ENCODE data around the gene AKR1C4. TPM values are rescaled to one million over a fixed set of nuclear protein-coding genes. Genes with fewer than 3 reads are reported as not detected.
"Not testable (repeated sequence)": the region's sequence is repeated elsewhere in the genome, so short reads cannot be mapped to it uniquely, and the experiment has no call there.

The AKR1C4 gene
- total RNA-seq, 1 donor = not detected

GRCh38 chr10:5252177-5253037 is 55.8 kb downstream of the AKR1C4 start:
- no peak for TF ChIP-seq CTCF (IDR thresholded peaks at IDR 0.05; ENCODE audit: insufficient read depth, low read depth, low read length)
- H3K4me3 ChIP-seq (ENCODE audit: low read depth, low read length) = no peak overlapping the region
- peak; percentile 15 for DNase-seq (ENCODE audit: low read depth)

DNA sequence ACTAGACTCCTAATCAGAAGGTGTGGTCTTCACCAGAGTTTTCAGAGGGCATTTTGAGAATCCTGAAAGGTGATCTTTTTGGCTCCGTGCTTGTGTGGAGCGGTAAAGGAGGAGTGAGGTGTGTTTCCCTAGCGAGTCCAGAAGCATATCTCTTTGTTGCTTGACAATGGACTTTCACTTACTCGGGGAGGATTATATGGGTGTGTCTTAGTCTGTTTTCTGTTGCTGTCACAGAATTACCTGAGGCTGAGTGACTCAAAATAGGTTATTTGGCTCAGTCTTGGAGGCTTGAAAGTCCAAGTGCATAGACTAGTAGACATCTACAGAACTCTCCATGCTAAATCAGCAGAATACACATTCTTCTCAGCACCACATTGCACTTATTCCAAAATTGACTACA is 57.9 kb downstream of the AKR1C4 start:
- no peak overlapping the region for H3K4me3 ChIP-seq (ENCODE audit: low read depth, low read length)
- no peak for TF ChIP-seq CTCF (IDR thresholded peaks at IDR 0.05; ENCODE audit: insufficient read depth, low read depth, low read length)
- DNase-seq (ENCODE audit: low read depth) = no peak

GRCh38 chr10:5257768-5258167 is 61.1 kb downstream of the AKR1C4 start:
- not testable (repeated sequence) for H3K4me3 ChIP-seq (ENCODE audit: low read depth, low read length); DNase-seq (ENCODE audit: low read depth)

DNA sequence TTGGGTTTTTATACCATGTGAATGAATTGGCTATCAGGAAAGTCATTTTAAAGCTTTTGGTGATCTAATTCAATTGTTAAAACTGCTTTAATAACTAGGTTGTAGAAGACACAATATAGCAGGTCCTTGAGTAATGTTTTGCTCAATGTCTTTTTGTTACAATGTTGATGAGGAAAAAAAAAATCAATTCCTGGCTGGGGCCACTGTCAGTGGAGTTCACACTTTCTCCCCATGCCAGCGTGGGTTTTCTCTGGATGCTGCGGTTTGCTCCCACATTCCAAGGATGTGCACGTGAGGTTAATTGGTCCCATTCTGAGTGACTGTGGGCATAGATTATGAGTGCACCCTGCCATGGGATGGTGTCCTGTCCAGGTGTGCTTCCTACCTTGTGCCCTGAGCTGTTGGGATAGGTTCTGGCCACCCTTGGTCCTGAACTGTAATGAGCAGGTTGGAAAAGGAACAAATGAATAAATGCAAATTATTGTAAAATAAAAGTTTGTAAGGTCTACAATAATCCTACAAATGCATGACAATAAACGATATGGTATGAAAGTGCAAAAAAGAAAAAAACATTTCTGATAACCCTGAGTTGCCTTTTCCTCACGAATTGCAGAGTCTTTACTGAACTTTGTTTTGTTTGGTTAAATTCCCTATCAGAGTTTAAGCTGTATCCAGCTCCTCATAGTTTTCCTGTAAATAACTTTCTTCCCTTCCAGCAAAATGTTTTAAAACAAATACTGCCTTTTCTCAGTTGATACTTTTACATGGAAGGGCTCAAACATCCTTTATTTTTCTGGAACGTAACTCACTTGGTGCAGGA is 62.7 kb downstream of the AKR1C4 start:
- H3K4me3 ChIP-seq (ENCODE audit: low read depth, low read length) = no peak overlapping the region
- DNase-seq (ENCODE audit: low read depth) = no peak
- no peak for TF ChIP-seq CTCF (IDR thresholded peaks at IDR 0.05; ENCODE audit: insufficient read depth, low read depth, low read length)

GRCh38 chr10:5259952-5260578 is 63.4 kb downstream of the AKR1C4 start:
- TF ChIP-seq CTCF (IDR thresholded peaks at IDR 0.05; ENCODE audit: insufficient read depth, low read depth, low read length) = no peak
- no peak overlapping the region for H3K4me3 ChIP-seq (ENCODE audit: low read depth, low read length)
- no peak for DNase-seq (ENCODE audit: low read depth)

DNA sequence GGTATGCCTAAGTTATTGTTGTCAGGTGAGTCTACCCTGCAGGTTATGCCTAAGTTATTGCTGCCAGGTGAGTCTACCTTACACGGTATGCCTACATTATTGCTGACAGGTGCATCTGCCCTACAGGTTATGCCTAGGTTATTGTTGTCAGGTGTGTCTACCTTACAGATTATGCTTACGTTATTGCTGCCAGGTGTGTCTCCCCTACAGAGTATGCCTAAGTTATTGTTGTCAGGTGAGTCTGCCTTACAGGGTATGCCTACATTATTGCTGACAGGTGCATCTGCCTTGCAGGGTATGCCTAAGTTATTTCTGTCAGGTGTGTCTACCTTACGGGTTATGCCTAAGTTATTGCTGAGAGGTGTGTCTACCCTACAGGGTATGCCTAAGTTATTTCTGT is 64.2 kb downstream of the AKR1C4 start:
- TF ChIP-seq CTCF (IDR thresholded peaks at IDR 0.05; ENCODE audit: insufficient read depth, low read depth, low read length) = no peak
- no peak overlapping the region for H3K4me3 ChIP-seq (ENCODE audit: low read depth, low read length)
- no peak for DNase-seq (ENCODE audit: low read depth)

DNA sequence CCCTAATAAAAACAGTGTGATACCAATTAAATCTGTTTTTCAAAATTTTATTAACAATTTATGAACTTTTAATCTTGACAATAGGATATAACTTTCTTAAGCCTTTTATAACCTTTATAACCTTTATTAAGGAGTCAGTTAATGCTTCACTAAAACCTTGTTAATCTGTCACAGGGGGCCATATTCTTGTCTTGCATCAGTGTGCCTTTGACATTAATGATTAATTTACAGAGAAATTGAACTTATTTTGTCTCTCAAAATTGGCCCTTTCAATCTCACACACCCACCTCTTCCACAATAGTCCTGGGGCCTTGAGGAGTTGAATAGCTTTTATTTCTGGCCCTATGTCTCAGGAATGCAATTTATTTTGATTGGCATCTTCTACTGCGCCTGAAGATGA is 68.5 kb downstream of the AKR1C4 start:
- H3K4me3 ChIP-seq (ENCODE audit: low read depth, low read length) = no peak overlapping the region
- TF ChIP-seq CTCF (IDR thresholded peaks at IDR 0.05; ENCODE audit: insufficient read depth, low read depth, low read length) = no peak
- no peak for DNase-seq (ENCODE audit: low read depth)

Data from fibroblast of villous mesenchyme (primary cell).